Endothelial cell of umbilical vein (primary cell): Measurements from ENCODE around the gene SVIL. TPM values are rescaled to one million over a fixed set of nuclear protein-coding genes. Genes with fewer than 3 reads are reported as not detected.

Experiments
- BruUV-seq: library from RNA; stranded (reverse); fragments of 400-500 nt; replicated peaks from 2 replicates; lab custom pipeline; 2021; lab: Mats Ljungman, UMichigan
- CTCF ChIA-PET: fragments of 300-600, 350-600 bp; sonication (Branson Sonifier 250); formaldehyde crosslinking; loops from one replicate; lab custom pipeline; 2021; ENCODE audit warnings: antibody characterized with exemption, inconsistent platforms; lab: Charles Lee
- POLR2A ChIA-PET: fragments of 300-600, 350-600 bp; sonication (Branson Sonifier 250); formaldehyde crosslinking; loops from one replicate; lab custom pipeline; 2021; ENCODE audit warnings: antibody characterized with exemption, inconsistent platforms; lab: Charles Lee
- DNase-seq: peaks from one replicate; pipeline ENCODE4 v3.0.0-alpha.2; 2011; ENCODE audit warnings: low read depth, low spot score
- FAIRE-seq: peaks from 2 replicates; lab custom pipeline; 2011; peaks lifted over from hg19 to GRCh38; lab: Jason Lieb, UNC
- H2AFZ ChIP-seq: 2 replicates; pipeline ENCODE4 v1.6.0; 2012; ENCODE audit warnings: low read depth, low read length, control low read depth, inconsistent platforms
- H3K27ac ChIP-seq: 2 replicates; pipeline ENCODE4 v1.5.1; 2011; ENCODE audit warnings: low read depth, mild to moderate bottlenecking, control low read depth, low read length, moderate library complexity; ENCODE audit not compliant: insufficient read depth
- H3K27me3 ChIP-seq, 2 experiments: 2 replicates each; pipeline versions ENCODE4 v1.6.0 to v1.6.1; 2011; ENCODE audit warnings: low read length in 2 of 2, mixed read lengths in 1 of 2; ENCODE audit not compliant: control insufficient read depth in 2 of 2, insufficient read depth in 2 of 2
- H3K36me3 ChIP-seq, 2 experiments: 2 replicates in 1 of 2; 3 replicates in 1 of 2; pipeline ENCODE4 v1.5.1; 2011; ENCODE audit warnings: low read length in 2 of 2, mild to moderate bottlenecking in 1 of 2, moderate library complexity in 1 of 2; ENCODE audit not compliant: control insufficient read depth in 2 of 2, insufficient read depth in 2 of 2; ENCODE audit errors: extremely low read depth in 1 of 2
- H3K4me1 ChIP-seq: 3 replicates; pipeline ENCODE4 v1.5.1; 2011; ENCODE audit warnings: mild to moderate bottlenecking, low read length; ENCODE audit not compliant: control insufficient read depth, insufficient read depth; ENCODE audit errors: extremely low read depth
- H3K4me2 ChIP-seq: 2 replicates; pipeline ENCODE4 v1.6.1; 2011; ENCODE audit warnings: low read length, control low read depth, mixed read lengths; ENCODE audit not compliant: insufficient read depth
- H3K4me3 ChIP-seq, 3 experiments: fragments of 200-600 bp in 1 of 3; sonication (generic), shearing (Covaris generic) in 1 of 3; replicated peaks in 1 of 3; 2 replicates each; pipeline ENCODE4 v1.5.1; 2011 to 2016; ENCODE audit warnings: control low read depth in 3 of 3, low read length in 3 of 3, mild to moderate bottlenecking in 2 of 3, inconsistent platforms in 1 of 3, low read depth in 1 of 3, moderate library complexity in 1 of 3; ENCODE audit not compliant: insufficient read depth in 1 of 3
- H3K79me2 ChIP-seq: 2 replicates; pipeline ENCODE4 v1.6.0; 2012; ENCODE audit warnings: low read length, inconsistent platforms; ENCODE audit not compliant: control insufficient read depth, insufficient read depth
- H3K9ac ChIP-seq: replicated peaks from 2 replicates; pipeline ENCODE3; 2011; ENCODE audit warnings: low read length, control low read depth; ENCODE audit not compliant: insufficient read depth; ENCODE audit errors: extremely low read depth
- H3K9me1 ChIP-seq: replicated peaks from 3 replicates; pipeline ENCODE4 v1.6.0; 2011; ENCODE audit warnings: mild to moderate bottlenecking, low read length; ENCODE audit not compliant: control insufficient read depth, insufficient read depth; ENCODE audit errors: extremely low read depth
- H3K9me3 ChIP-seq: replicated peaks from 2 replicates; pipeline ENCODE4 v1.5.1; 2012; ENCODE audit warnings: low read length, inconsistent platforms; ENCODE audit not compliant: control insufficient read depth, insufficient read depth
- H4K20me1 ChIP-seq: replicated peaks from 2 replicates; pipeline ENCODE3; 2011; ENCODE audit warnings: mild to moderate bottlenecking, low read length; ENCODE audit not compliant: control insufficient read depth, insufficient read depth; ENCODE audit errors: extremely low read depth
- CTCF ChIP-seq, 2 donors: IDR thresholded peaks; 1 replicate in 1 of 2; 2 replicates in 1 of 2; pipeline ENCODE4 v1.5.1; 2011; ENCODE audit warnings: low read length in 2 of 2, mild to moderate bottlenecking in 2 of 2, moderate library complexity in 2 of 2, control low read depth in 1 of 2, inconsistent platforms in 1 of 2, low read depth in 1 of 2; ENCODE audit not compliant: insufficient read depth in 1 of 2; ENCODE audit errors: extremely low read depth in 1 of 2
- EZH2 ChIP-seq: IDR thresholded peaks from 2 replicates; pipeline ENCODE4 v1.6.1; 2012; ENCODE audit warnings: borderline replicate concordance, low read depth, mild to moderate bottlenecking, moderate library complexity, low read length, inconsistent platforms; ENCODE audit not compliant: severe bottlenecking
- FOS ChIP-seq: IDR thresholded peaks from 2 replicates; pipeline ENCODE4 v1.6.1; 2011; ENCODE audit warnings: mild to moderate bottlenecking, low read length, moderate library complexity, borderline replicate concordance; ENCODE audit not compliant: insufficient read depth
- GATA2 ChIP-seq: IDR thresholded peaks from 2 replicates; pipeline ENCODE4 v1.7.0; 2011; ENCODE audit warnings: low read depth, mild to moderate bottlenecking, moderate library complexity, mixed read lengths, low read length; ENCODE audit not compliant: insufficient read length, insufficient read depth
- MAX ChIP-seq: IDR thresholded peaks from 2 replicates; pipeline ENCODE4 v1.6.1; 2011; ENCODE audit not compliant: insufficient read depth, insufficient read length
- MYC ChIP-seq: IDR thresholded peaks from one replicate; pipeline ENCODE4 v1.6.1; 2011; ENCODE audit warnings: mild to moderate bottlenecking, low read depth, low read length
- POLR2A ChIP-seq: IDR thresholded peaks from 2 replicates; pipeline ENCODE4 v1.6.1; 2012; ENCODE audit warnings: low read depth, mild to moderate bottlenecking, control low read depth, low read length
- dilution Hi-C: fragments of 300-500 bp; cut with MboI; formaldehyde crosslinking; loops from one replicate; pipeline ENCODE4 v1.15.0; 2019; ENCODE audit warnings: low sequenced_read_pairs; ENCODE audit not compliant: extremely low pct_ligation_motif_present
- intact Hi-C: fragments of 100-400 bp; cut with micrococcal nuclease; formaldehyde crosslinking; loops from one replicate; pipeline ENCODE4 v1.10.0; 2022
- polyA plus RNA-seq, 4 experiments: library from polyadenylated mRNA; depleted of rRNA in 3 of 4; stranded (reverse) in 3 of 4; unstranded in 1 of 4; fragments of >200 nt; gene quantifications; 2 replicates each; pipeline versions ENCODE4 v1.2.1 to v1.2.3, GENCODE V29; 2011 to 2012; ENCODE audit warnings: missing spikeins in 1 of 4
- total RNA-seq: library from RNA; stranded (reverse); gene quantifications from 2 replicates; pipeline ENCODE4 v1.2.3, GENCODE V29; 2021

Gene SVIL
- total and polyA plus RNA-seq, 2 donors (not counting 3 experiments of a cell fraction or from before 2014, with no cell fraction given) = 22.6 to 70.7 TPM

GRCh38 chr10:29656451-29656992, 21.8 kb upstream of the SVIL start:
- no peak overlapping the region for H3K27ac ChIP-seq
- H4K20me1 ChIP-seq = no peaks in the 10 kb centered on the region
- H3K4me1 ChIP-seq = peaks cover 34% of the 10 kb centered on the region
- peaks cover 2% of the 10 kb centered on the region for H3K9me3 ChIP-seq
- no peak overlapping the region for H3K4me3 ChIP-seq
- intact Hi-C loops (no loop called here), dilution Hi-C loops (no loop called here)
- no TSS peak for BruUV-seq
- peak; percentile 56 for DNase-seq
- H3K9ac ChIP-seq = no peak overlapping the region
- H3K27me3 ChIP-seq = no peaks in the 10 kb centered on the region
- no peak overlapping the region for H2AFZ ChIP-seq
- FAIRE-seq = peak; percentile 8
- CTCF ChIA-PET = interaction anchor here (0.6 to 0.7 kb wide), 2 partner anchors 13 to 66 kb away, joined by 3 read pairs; no protein-coding TSS in a partner anchor
- no peak overlapping the region for H3K4me2 ChIP-seq
- POLR2A ChIA-PET = no interaction called here
- H3K36me3 ChIP-seq = peaks cover 3 to 5% of the 10 kb centered on the region in 2 experiments
- peaks cover 2% of the 10 kb centered on the region for H3K79me2 ChIP-seq
- H3K9me1 ChIP-seq = no peaks in the 10 kb centered on the region
- TF ChIP-seq EZH2 (no peak), FOS (peak; percentile 17), GATA2 (peak; percentile 18), CTCF (IDR thresholded peaks at IDR 0.05; ENCODE audit: extremely low read depth in 1 of 2, insufficient read depth in 1 of 2, low read depth in 1 of 2, low read length in 2 of 2) (no peak), MAX (no peak), POLR2A (no peak), MYC (no peak)
